Measurements from ENCODE around the gene RAD9A. TPM values are rescaled to one million over a fixed set of nuclear protein-coding genes. Genes with fewer than 3 reads are reported as not detected.
A peak's percentile ranks its signal among the peaks of the same experiment; 100 is the strongest.

Gene RAD9A
- total RNA-seq, 2 experiments from 2014 or later, result 28.8 to 30.0 TPM

- Mint-ChIP-seq H3K36me3 (ENCODE audit: low read depth) (peaks cover 45% of the 10 kb centered on the region), H3K27me3 (no peaks in the 10 kb centered on the region), H3K27ac (peak overlapping the region; percentile 87), H3K4me3 (peak overlapping the region; percentile 85), H3K4me1 (peaks cover 58% of the 10 kb centered on the region), H3K9me3 (ENCODE audit: low read depth) (no peaks in the 10 kb centered on the region)
- ATAC-seq (no peak), DNase-seq (no peak)
- ChIA-PET CTCF (interaction anchor here (1.0 to 5.2 kb wide), 5 partner anchors 10 to 165 kb away, joined by 3 to 34 read pairs (median 4); partner anchors contain the start of gene POLD4), POLR2A (interaction anchor here (2.5 kb wide), 1 partner anchor 14 kb away, joined by 14 read pairs; no protein-coding TSS in a partner anchor)
- intact Hi-C loops (cut with DNase I, micrococcal nuclease), result loop anchor here (2.0 to 10.0 kb wide), 2 partner anchors 33 to 719 kb away; partner anchors contain the start of gene CHKA (in 1 of the 2)
Observed at GRCh38 chr11:67405688-67406339, 14.0 kb downstream of the RAD9A start.

- Mint-ChIP-seq H3K4me1 (peaks cover 65% of the 10 kb centered on the region), H3K27me3 (no peaks in the 10 kb centered on the region), H3K36me3 (ENCODE audit: low read depth) (peaks cover 43% of the 10 kb centered on the region), H3K4me3 (peak overlapping the region; percentile 85), H3K9me3 (ENCODE audit: low read depth) (no peaks in the 10 kb centered on the region), H3K27ac (peak overlapping the region; percentile 87)
- intact Hi-C loops (cut with DNase I, micrococcal nuclease), result loop anchor here (2.0 to 10.0 kb wide), 2 partner anchors 32 to 718 kb away; partner anchors contain the start of gene CHKA (in 1 of the 2)
- ChIA-PET POLR2A (interaction anchor here (0.6 kb wide), 1 partner anchor 178 kb away, joined by 8 read pairs; no protein-coding TSS in a partner anchor), CTCF (interaction anchor here (1.2 to 1.3 kb wide), 3 partner anchors 12 to 63 kb away, joined by 3 to 8 read pairs (median 4); no protein-coding TSS in a partner anchor)
- DNase-seq (peak; percentile 18), ATAC-seq (no peak)
Observed at GRCh38 chr11:67406420-67406968, 14.7 kb downstream of the RAD9A start.

GRCh38 chr11:67406969-67407687, 15.3 kb downstream of the RAD9A start:
- peak overlapping the region; percentile 85 for H3K4me3 Mint-ChIP-seq
- H3K27me3 Mint-ChIP-seq, result no peaks in the 10 kb centered on the region
- intact Hi-C loops (cut with DNase I, micrococcal nuclease), result loop anchor here (1.0 to 10.0 kb wide), 3 partner anchors 9 to 718 kb away; partner anchors contain the start of gene CHKA (in 1 of the 2)
- ATAC-seq, result no peak
- ChIA-PET CTCF (interaction anchor here (1.0 to 1.3 kb wide), 6 partner anchors 11 to 98 kb away, joined by 3 to 8 read pairs (median 4); partner anchors contain the start of gene PITPNM1), POLR2A (interaction anchor here (0.6 to 3.0 kb wide), 5 partner anchors 11 to 178 kb away, joined by 3 to 13 read pairs (median 4); partner anchors contain the start of genes PTPRCAP and RPS6KB2)
- H3K4me1 Mint-ChIP-seq, result peaks cover 71% of the 10 kb centered on the region
- peak overlapping the region; percentile 87 for H3K27ac Mint-ChIP-seq
- no peaks in the 10 kb centered on the region for H3K9me3 Mint-ChIP-seq (ENCODE audit: low read depth)
- DNase-seq, result peak; percentile 61
- peaks cover 43% of the 10 kb centered on the region for H3K36me3 Mint-ChIP-seq (ENCODE audit: low read depth)

GRCh38 chr11:67407688-67408163, 15.9 kb downstream of the RAD9A start:
- ChIA-PET CTCF (interaction anchor here (0.6 to 2.1 kb wide), 8 partner anchors 10 to 100 kb away, joined by 3 to 10 read pairs (median 4); partner anchors contain the start of gene PITPNM1), POLR2A (interaction anchor here (0.6 to 3.0 kb wide), 4 partner anchors 11 to 43 kb away, joined by 3 to 13 read pairs (median 4); partner anchors contain the start of genes PTPRCAP and RPS6KB2)
- peaks cover 74% of the 10 kb centered on the region for H3K4me1 Mint-ChIP-seq
- no peaks in the 10 kb centered on the region for H3K27me3 Mint-ChIP-seq
- DNase-seq (no peak), ATAC-seq (no peak)
- H3K9me3 Mint-ChIP-seq (ENCODE audit: low read depth), result no peaks in the 10 kb centered on the region
- H3K4me3 Mint-ChIP-seq, result peak overlapping the region; percentile 85
- H3K27ac Mint-ChIP-seq, result peak overlapping the region; percentile 87
- intact Hi-C loops (cut with DNase I, micrococcal nuclease), result loop anchor here (1.0 to 10.0 kb wide), 3 partner anchors 9 to 717 kb away; partner anchors contain the start of gene CHKA (in 1 of the 2)
- H3K36me3 Mint-ChIP-seq (ENCODE audit: low read depth), result peaks cover 43% of the 10 kb centered on the region

GRCh38 chr11:67408437-67409200, 16.8 kb downstream of the RAD9A start:
- DNase-seq, result peak; percentile 52
- POLR2A ChIA-PET, result interaction anchor here (0.9 to 3.0 kb wide), 2 partner anchors 10 to 28 kb away, joined by 3 to 13 read pairs; no protein-coding TSS in a partner anchor

GRCh38 chr11:67409261-67409666, 17.5 kb downstream of the RAD9A start:
- CTCF ChIA-PET, result interaction anchor here (0.7 to 2.1 kb wide), 6 partner anchors 9 to 141 kb away, joined by 3 to 10 read pairs (median 3); no protein-coding TSS in a partner anchor
- Mint-ChIP-seq H3K27ac (peak overlapping the region; percentile 87), H3K27me3 (no peaks in the 10 kb centered on the region), H3K4me1 (peaks cover 74% of the 10 kb centered on the region), H3K4me3 (peak overlapping the region; percentile 85), H3K9me3 (ENCODE audit: low read depth) (no peaks in the 10 kb centered on the region), H3K36me3 (ENCODE audit: low read depth) (peaks cover 43% of the 10 kb centered on the region)
- ATAC-seq (peak; percentile 62), DNase-seq (peak; percentile 84)
- intact Hi-C loops (cut with DNase I, micrococcal nuclease), result loop anchor here in 1 of 2 experiments (10.0 kb wide), 1 partner anchor 716 kb away; the partner anchor contains the start of gene CHKA
- POLR2A ChIA-PET, result interaction anchor here (0.9 to 3.0 kb wide), 2 partner anchors 9 to 27 kb away, joined by 3 to 13 read pairs; no protein-coding TSS in a partner anchor

More at GRCh38 chr11:67408437-67409200, 16.8 kb downstream of the RAD9A start:
- CTCF ChIA-PET, result interaction anchor here (0.6 to 2.1 kb wide), 9 partner anchors 10 to 141 kb away, joined by 3 to 10 read pairs (median 3); no protein-coding TSS in a partner anchor
- intact Hi-C loops (cut with DNase I, micrococcal nuclease), result loop anchor here in 1 of 2 experiments (10.0 kb wide), 1 partner anchor 716 kb away; the partner anchor contains the start of gene CHKA
- peaks cover 75% of the 10 kb centered on the region for H3K4me1 Mint-ChIP-seq
- peak; percentile 1 for ATAC-seq
- no peaks in the 10 kb centered on the region for H3K27me3 Mint-ChIP-seq
- H3K9me3 Mint-ChIP-seq (ENCODE audit: low read depth), result no peaks in the 10 kb centered on the region
- H3K36me3 Mint-ChIP-seq (ENCODE audit: low read depth), result peaks cover 43% of the 10 kb centered on the region
- H3K27ac Mint-ChIP-seq, result peak overlapping the region; percentile 87
- H3K4me3 Mint-ChIP-seq, result peak overlapping the region; percentile 85

GRCh38 chr11:67409781-67410368, 18.1 kb downstream of the RAD9A start:
- CTCF ChIA-PET, result interaction anchor here (0.9 to 2.1 kb wide), 3 partner anchors 9 to 80 kb away, joined by 3 to 10 read pairs (median 4); no protein-coding TSS in a partner anchor

GRCh38 chr11:67410369-67410831, 18.6 kb downstream of the RAD9A start:
- Mint-ChIP-seq H3K9me3 (ENCODE audit: low read depth) (no peaks in the 10 kb centered on the region), H3K36me3 (ENCODE audit: low read depth) (peaks cover 34% of the 10 kb centered on the region), H3K27me3 (no peaks in the 10 kb centered on the region), H3K4me1 (peaks cover 80% of the 10 kb centered on the region), H3K27ac (peak overlapping the region; percentile 58), H3K4me3 (peak overlapping the region; percentile 85)
- ChIA-PET CTCF (no interaction called here), POLR2A (no interaction called here)
- no peak for DNase-seq
- intact Hi-C loops (cut with DNase I, micrococcal nuclease), result no loop called here
- no peak for ATAC-seq

More at GRCh38 chr11:67409781-67410368, 18.1 kb downstream of the RAD9A start:
- DNase-seq (peak; percentile 44), ATAC-seq (no peak)
- intact Hi-C loops (cut with DNase I, micrococcal nuclease), result loop anchor here in 1 of 2 experiments (10.0 kb wide), 1 partner anchor 715 kb away; the partner anchor contains the start of gene CHKA
- Mint-ChIP-seq H3K4me3 (peak overlapping the region; percentile 85), H3K27ac (peak overlapping the region; percentile 87), H3K27me3 (no peaks in the 10 kb centered on the region), H3K9me3 (ENCODE audit: low read depth) (no peaks in the 10 kb centered on the region), H3K36me3 (ENCODE audit: low read depth) (peaks cover 39% of the 10 kb centered on the region), H3K4me1 (peaks cover 76% of the 10 kb centered on the region)
- POLR2A ChIA-PET, result interaction anchor here (3.0 kb wide), 1 partner anchor 8 kb away, joined by 13 read pairs; no protein-coding TSS in a partner anchor

- H3K4me3 Mint-ChIP-seq, result no peak overlapping the region
- ChIA-PET CTCF (interaction anchor here (1.2 to 1.9 kb wide), 2 partner anchors 10 to 56 kb away, joined by 3 to 8 read pairs; partner anchors contain the start of gene PPP1CA), POLR2A (no interaction called here)
- H3K9me3 Mint-ChIP-seq (ENCODE audit: low read depth), result no peaks in the 10 kb centered on the region
- H3K4me1 Mint-ChIP-seq, result peaks cover 79% of the 10 kb centered on the region
- H3K36me3 Mint-ChIP-seq (ENCODE audit: low read depth), result peaks cover 27% of the 10 kb centered on the region
- ATAC-seq (no peak), DNase-seq (no peak)
- H3K27me3 Mint-ChIP-seq, result no peaks in the 10 kb centered on the region
- H3K27ac Mint-ChIP-seq, result no peak overlapping the region
- intact Hi-C loops (cut with DNase I, micrococcal nuclease), result no loop called here
Observed at GRCh38 chr11:67410984-67411784, 19.4 kb downstream of the RAD9A start.
